Measurements from ENCODE around the gene PCK1.
A peak's percentile ranks its signal among the peaks of the same experiment; 100 is the strongest.

The PCK1 gene

GRCh38 chr20:57526885-57527460, 33.9 kb upstream of the PCK1 start:
- Histone ChIP-seq H3K9me3 (ENCODE audit: control insufficient read depth, low read length) (no peaks in the 10 kb centered on the region), H4K91ac (ENCODE audit: low read length) (no peak overlapping the region), H3K4ac (ENCODE audit: low read depth in 1 of 2, low read length in 2 of 2) (no peak overlapping the region), H3K27me3 (ENCODE audit: control insufficient read depth in 1 of 2, insufficient read depth in 1 of 2, low read length in 2 of 2) (peaks cover 21 to 44% of the 10 kb centered on the region in 2 experiments), H4K8ac (ENCODE audit: low read length) (no peak overlapping the region), H3K18ac (ENCODE audit: low read depth in 1 of 2, low read length in 2 of 2) (no peak overlapping the region), H3K4me3 (ENCODE audit: insufficient read depth in 1 of 2, low read depth in 1 of 2, low read length in 2 of 2) (peak overlapping the region in 1 of 2 experiments; percentile 14), H3K79me1 (replicated peaks; ENCODE audit: low read length, poor library complexity, severe bottlenecking) (no peaks in the 10 kb centered on the region), H3K9ac (ENCODE audit: low read length) (no peak overlapping the region), H3K14ac (ENCODE audit: low read length in 2 of 2) (no peak overlapping the region), H2BK15ac (ENCODE audit: low read depth, poor library complexity, severe bottlenecking) (no peak overlapping the region), H2AK5ac (ENCODE audit: low read length, severe bottlenecking) (no peak overlapping the region), H2BK120ac (ENCODE audit: low read depth, low read length) (no peak overlapping the region), H3K4me1 (ENCODE audit: control insufficient read depth, insufficient read depth, low read depth, low read length) (peaks cover 2% of the 10 kb centered on the region), H3K23ac (ENCODE audit: low read length in 2 of 2) (no peak overlapping the region), H2BK12ac (ENCODE audit: low read length in 2 of 2) (no peak overlapping the region), H3K36me3 (ENCODE audit: control insufficient read depth in 1 of 2, insufficient read depth in 2 of 2, low read depth in 1 of 2, low read length in 2 of 2) (no peaks in the 10 kb centered on the region), H2AFZ (ENCODE audit: low read depth, low read length) (no peak overlapping the region), H3K4me2 (ENCODE audit: low read length, poor library complexity, severe bottlenecking) (no peak overlapping the region), H2BK5ac (ENCODE audit: low read depth, low read length, poor library complexity, severe bottlenecking) (no peak overlapping the region), H3K27ac (ENCODE audit: low read length, poor library complexity, severe bottlenecking) (no peak overlapping the region)
- no peak for DNase-seq
- 84% methylated on average over 19 of the region's 19 CpGs for WGBS

- Histone ChIP-seq H2AFZ (ENCODE audit: low read depth, low read length) (no peak overlapping the region), H3K4ac (ENCODE audit: low read depth in 1 of 2, low read length in 2 of 2) (no peak overlapping the region), H3K9me3 (ENCODE audit: control insufficient read depth, low read length) (no peaks in the 10 kb centered on the region), H3K36me3 (ENCODE audit: control insufficient read depth in 1 of 2, insufficient read depth in 2 of 2, low read depth in 1 of 2, low read length in 2 of 2) (no peaks in the 10 kb centered on the region), H3K4me3 (ENCODE audit: insufficient read depth in 1 of 2, low read depth in 1 of 2, low read length in 2 of 2) (no peak overlapping the region), H3K4me1 (ENCODE audit: control insufficient read depth, insufficient read depth, low read depth, low read length) (peaks cover 2% of the 10 kb centered on the region), H3K14ac (ENCODE audit: low read length in 2 of 2) (no peak overlapping the region), H3K79me1 (replicated peaks; ENCODE audit: low read length, poor library complexity, severe bottlenecking) (no peaks in the 10 kb centered on the region), H4K91ac (ENCODE audit: low read length) (no peak overlapping the region), H4K8ac (ENCODE audit: low read length) (no peak overlapping the region), H2BK120ac (ENCODE audit: low read depth, low read length) (no peak overlapping the region), H3K18ac (ENCODE audit: low read depth in 1 of 2, low read length in 2 of 2) (no peak overlapping the region), H3K23ac (ENCODE audit: low read length in 2 of 2) (no peak overlapping the region), H2AK5ac (ENCODE audit: low read length, severe bottlenecking) (no peak overlapping the region), H3K4me2 (ENCODE audit: low read length, poor library complexity, severe bottlenecking) (no peak overlapping the region), H2BK5ac (ENCODE audit: low read depth, low read length, poor library complexity, severe bottlenecking) (no peak overlapping the region), H3K27me3 (ENCODE audit: control insufficient read depth in 1 of 2, insufficient read depth in 1 of 2, low read length in 2 of 2) (peaks cover 18 to 51% of the 10 kb centered on the region in 2 experiments), H3K27ac (ENCODE audit: low read length, poor library complexity, severe bottlenecking) (no peak overlapping the region), H2BK15ac (ENCODE audit: low read depth, poor library complexity, severe bottlenecking) (no peak overlapping the region), H3K9ac (ENCODE audit: low read length) (no peak overlapping the region), H2BK12ac (ENCODE audit: low read length in 2 of 2) (no peak overlapping the region)
- no peak for DNase-seq
- 97% methylated on average over 2 of the region's 6 CpGs for WGBS
Observed at GRCh38 chr20:57527728-57528127, 33.2 kb upstream of the PCK1 start.

- H3K4me1 ChIP-seq (ENCODE audit: control insufficient read depth, insufficient read depth, low read depth, low read length): peaks cover 2% of the 10 kb centered on the region
- H3K4me2 ChIP-seq (ENCODE audit: low read length, poor library complexity, severe bottlenecking): no peak overlapping the region
- H3K9ac ChIP-seq (ENCODE audit: low read length): no peak overlapping the region
- H3K14ac ChIP-seq (ENCODE audit: low read length in 2 of 2): no peak overlapping the region
- H3K4ac ChIP-seq (ENCODE audit: low read depth in 1 of 2, low read length in 2 of 2): no peak overlapping the region
- H3K27me3 ChIP-seq (ENCODE audit: control insufficient read depth in 1 of 2, insufficient read depth in 1 of 2, low read length in 2 of 2): peaks cover 18 to 54% of the 10 kb centered on the region in 2 experiments
- H3K18ac ChIP-seq (ENCODE audit: low read depth in 1 of 2, low read length in 2 of 2): no peak overlapping the region
- H4K91ac ChIP-seq (ENCODE audit: low read length): no peak overlapping the region
- no peak overlapping the region for H2BK15ac ChIP-seq (ENCODE audit: low read depth, poor library complexity, severe bottlenecking)
- no peaks in the 10 kb centered on the region for H3K79me1 ChIP-seq (replicated peaks; ENCODE audit: low read length, poor library complexity, severe bottlenecking)
- H3K36me3 ChIP-seq (ENCODE audit: control insufficient read depth in 1 of 2, insufficient read depth in 2 of 2, low read depth in 1 of 2, low read length in 2 of 2): no peaks in the 10 kb centered on the region
- H4K8ac ChIP-seq (ENCODE audit: low read length): no peak overlapping the region
- no peak overlapping the region for H2BK12ac ChIP-seq (ENCODE audit: low read length in 2 of 2)
- WGBS: 80% methylated on average over 2 of the region's 4 CpGs
- H2AFZ ChIP-seq (ENCODE audit: low read depth, low read length): no peak overlapping the region
- H3K23ac ChIP-seq (ENCODE audit: low read length in 2 of 2): no peak overlapping the region
- H2AK5ac ChIP-seq (ENCODE audit: low read length, severe bottlenecking): no peak overlapping the region
- no peak overlapping the region for H3K4me3 ChIP-seq (ENCODE audit: insufficient read depth in 1 of 2, low read depth in 1 of 2, low read length in 2 of 2)
- no peak overlapping the region for H2BK120ac ChIP-seq (ENCODE audit: low read depth, low read length)
- H3K27ac ChIP-seq (ENCODE audit: low read length, poor library complexity, severe bottlenecking): no peak overlapping the region
- no peak overlapping the region for H2BK5ac ChIP-seq (ENCODE audit: low read depth, low read length, poor library complexity, severe bottlenecking)
- DNase-seq: no peak
- H3K9me3 ChIP-seq (ENCODE audit: control insufficient read depth, low read length): no peaks in the 10 kb centered on the region
Observed at GRCh38 chr20:57528148-57528547, 32.8 kb upstream of the PCK1 start.

GRCh38 chr20:57529160-57529585, 31.7 kb upstream of the PCK1 start:
- H3K27ac ChIP-seq (ENCODE audit: low read length, poor library complexity, severe bottlenecking): no peak overlapping the region
- no peaks in the 10 kb centered on the region for H3K36me3 ChIP-seq (ENCODE audit: control insufficient read depth in 1 of 2, insufficient read depth in 2 of 2, low read depth in 1 of 2, low read length in 2 of 2)
- no peak overlapping the region for H2AK5ac ChIP-seq (ENCODE audit: low read length, severe bottlenecking)

More at GRCh38 chr20:57529160-57529585, 31.7 kb upstream of the PCK1 start:
- WGBS: 77% methylated on average over 7 of the region's 8 CpGs
- Histone ChIP-seq H3K27me3 (ENCODE audit: control insufficient read depth in 1 of 2, insufficient read depth in 1 of 2, low read length in 2 of 2) (peaks cover 25 to 63% of the 10 kb centered on the region in 2 experiments), H2BK12ac (ENCODE audit: low read length in 2 of 2) (no peak overlapping the region), H3K79me1 (replicated peaks; ENCODE audit: low read length, poor library complexity, severe bottlenecking) (no peaks in the 10 kb centered on the region), H3K9me3 (ENCODE audit: control insufficient read depth, low read length) (no peaks in the 10 kb centered on the region), H4K91ac (ENCODE audit: low read length) (no peak overlapping the region), H4K8ac (ENCODE audit: low read length) (no peak overlapping the region), H2BK15ac (ENCODE audit: low read depth, poor library complexity, severe bottlenecking) (no peak overlapping the region), H2AFZ (ENCODE audit: low read depth, low read length) (no peak overlapping the region), H3K9ac (ENCODE audit: low read length) (no peak overlapping the region), H3K4me3 (ENCODE audit: insufficient read depth in 1 of 2, low read depth in 1 of 2, low read length in 2 of 2) (no peak overlapping the region), H3K4ac (ENCODE audit: low read depth in 1 of 2, low read length in 2 of 2) (no peak overlapping the region), H3K18ac (ENCODE audit: low read depth in 1 of 2, low read length in 2 of 2) (no peak overlapping the region), H3K4me1 (ENCODE audit: control insufficient read depth, insufficient read depth, low read depth, low read length) (peaks cover 2% of the 10 kb centered on the region), H3K23ac (ENCODE audit: low read length in 2 of 2) (no peak overlapping the region), H3K14ac (ENCODE audit: low read length in 2 of 2) (no peak overlapping the region), H2BK5ac (ENCODE audit: low read depth, low read length, poor library complexity, severe bottlenecking) (no peak overlapping the region), H2BK120ac (ENCODE audit: low read depth, low read length) (no peak overlapping the region), H3K4me2 (ENCODE audit: low read length, poor library complexity, severe bottlenecking) (no peak overlapping the region)
- DNase-seq: no peak

Data from mesenchymal stem cell (in vitro differentiated cells and primary cell).